Lower leg skin (tissue), 3 donors: ENCODE results near the gene MT1M.

Source experiments
- CTCF ChIP-seq, 3 donors: fragments of 450-650 bp; IDR thresholded peaks; one replicate each; pipeline ENCODE4 v1.5.1; 2016; ENCODE audit warnings: antibody characterized with exemption in 3 of 3, mild to moderate bottlenecking in 3 of 3, moderate library complexity in 2 of 3
- POLR2A ChIP-seq, 2 donors: fragments of 450-650 bp; IDR thresholded peaks; one replicate each; pipeline ENCODE4 v1.6.1; 2016 to 2017; ENCODE audit warnings: antibody characterized with exemption in 2 of 2, mild to moderate bottlenecking in 1 of 2, moderate library complexity in 1 of 2

DNA sequence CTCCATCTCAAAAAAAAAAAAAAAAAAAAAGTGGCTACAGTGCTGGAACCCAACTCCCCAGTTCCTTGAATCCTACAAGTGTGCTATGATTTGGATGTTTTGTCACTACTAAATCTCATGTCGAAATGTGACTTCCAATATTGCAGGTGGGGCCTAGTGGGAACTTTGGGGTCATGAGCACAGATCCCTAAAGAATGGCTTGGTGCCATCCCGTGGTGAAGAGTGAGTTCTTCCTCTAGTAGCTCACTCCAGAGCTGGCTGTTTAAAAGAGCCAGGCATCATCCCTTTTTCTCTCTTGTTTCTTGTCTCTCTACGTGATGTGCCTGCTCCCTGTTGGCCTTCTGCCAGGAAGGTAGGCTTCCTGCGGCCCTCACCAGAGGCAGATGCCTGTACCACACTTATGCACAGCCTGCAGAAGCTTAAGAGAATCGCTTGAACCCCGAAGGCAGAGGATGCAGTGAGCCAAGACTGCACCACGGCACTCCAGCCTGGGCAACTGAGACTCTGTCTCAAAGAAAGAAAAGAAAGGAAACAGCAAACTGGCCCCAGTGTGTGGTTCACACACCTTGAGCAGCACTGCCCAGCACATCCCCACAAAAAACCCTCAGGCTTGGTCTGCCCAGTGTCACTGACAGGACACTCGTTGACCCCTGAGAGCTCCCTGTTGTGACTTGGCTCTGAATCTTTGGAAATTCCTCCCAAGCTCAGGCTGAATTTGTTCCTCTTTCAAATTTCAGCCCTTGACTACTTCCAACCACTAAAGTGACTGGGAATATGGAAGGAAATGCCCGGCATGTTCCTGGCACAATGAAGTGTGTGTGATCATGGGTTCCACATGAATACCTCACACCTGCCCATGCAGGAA lies 3.7 kb upstream of the MT1M start:
- TF ChIP-seq POLR2A (IDR thresholded peaks at IDR 0.05) (no peak), CTCF (IDR thresholded peaks at IDR 0.05) (no peak)
